Measurements from ENCODE around the gene NAGLU.

NAGLU gene

GRCh38 chr17:42578282-42578869 lies 42.3 kb downstream of the NAGLU start:
- peak; percentile 69 for TF ChIP-seq CTCF (conservative IDR thresholded peaks at IDR 0.05)
- peak overlapping the region; percentile 81 for H3K27ac ChIP-seq

- TF ChIP-seq CTCF (conservative IDR thresholded peaks at IDR 0.05) = no peak
- no peak overlapping the region for H3K27ac ChIP-seq
These were observed 43.9 kb downstream of the NAGLU start for GRCh38 chr17:42579794-42580551.

GRCh38 chr17:42581744-42582270 lies 45.8 kb downstream of the NAGLU start:
- TF ChIP-seq CTCF (conservative IDR thresholded peaks at IDR 0.05) = no peak
- H3K27ac ChIP-seq = no peak overlapping the region

GRCh38 chr17:42584880-42585279 lies 48.8 kb downstream of the NAGLU start:
- H3K27ac ChIP-seq = no peak overlapping the region

GRCh38 chr17:42585353-42585752 lies 49.3 kb downstream of the NAGLU start:
- TF ChIP-seq CTCF (conservative IDR thresholded peaks at IDR 0.05) = no peak
- no peak overlapping the region for H3K27ac ChIP-seq

More at GRCh38 chr17:42584880-42585279, 48.8 kb downstream of the NAGLU start:
- no peak for TF ChIP-seq CTCF (conservative IDR thresholded peaks at IDR 0.05)

GRCh38 chr17:42586514-42587230 lies 50.6 kb downstream of the NAGLU start:
- H3K27ac ChIP-seq = no peak overlapping the region
- TF ChIP-seq CTCF (conservative IDR thresholded peaks at IDR 0.05) = no peak

- H3K27ac ChIP-seq = no peak overlapping the region
- TF ChIP-seq CTCF (conservative IDR thresholded peaks at IDR 0.05) = no peak
These were observed 54.8 kb downstream of the NAGLU start for GRCh38 chr17:42590886-42591285.

All from VCaP (cell line).